Suprapubic skin (tissue), 4 donors: ENCODE measurements around the gene PRAME. TPM values are rescaled to one million over a fixed set of nuclear protein-coding genes. Genes with fewer than 3 reads are reported as not detected.

ENCODE experiments used
- DNase-seq, 2 donors: peaks; one replicate each; pipeline ENCODE4 v3.0.0-alpha.2; 2019; ENCODE audit warnings: low spot score in 2 of 2
- H3K27ac ChIP-seq: fragments of 200-600 bp; sonication (generic); one replicate; pipeline ENCODE4 v1.5.1; 2019
- H3K27me3 ChIP-seq: fragments of 200-600 bp; sonication (generic); one replicate; pipeline ENCODE4 v1.5.1; 2019
- H3K36me3 ChIP-seq: fragments of 200-600 bp; sonication (generic); one replicate; pipeline ENCODE4 v1.5.1; 2019
- H3K4me1 ChIP-seq: fragments of 200-600 bp; sonication (generic); one replicate; pipeline ENCODE4 v1.5.1; 2019
- H3K4me3 ChIP-seq: fragments of 200-600 bp; sonication (generic); one replicate; pipeline ENCODE4 v1.5.1; 2019; ENCODE audit warnings: mild to moderate bottlenecking
- H3K9me3 ChIP-seq: fragments of 200-600 bp; sonication (generic); one replicate; pipeline ENCODE4 v1.5.1; 2019
- EP300 ChIP-seq: sonication (generic); formaldehyde crosslinking; IDR thresholded peaks from one replicate; pipeline ENCODE4 v1.6.1; 2017; ENCODE audit warnings: antibody characterized with exemption
- POLR2A ChIP-seq, 2 donors: fragments of 450-650 bp; IDR thresholded peaks; one replicate each; pipeline ENCODE4 v1.6.1; 2017; ENCODE audit warnings: antibody characterized with exemption in 2 of 2, mild to moderate bottlenecking in 2 of 2, moderate library complexity in 2 of 2
- POLR2AphosphoS5 ChIP-seq, 3 donors: sonication (generic); formaldehyde crosslinking; IDR thresholded peaks; one replicate each; pipeline ENCODE4 v1.6.1; 2017; ENCODE audit warnings: antibody characterized with exemption in 3 of 3
- WGBS: methylation state at CpG from one replicate; pipeline ENCODE4 v1.1.5; 2018; 5-methylcytosine and 5-hydroxymethylcytosine counted together
- total RNA-seq, 4 donors: library from RNA; depleted of rRNA; stranded (reverse); fragments of >200 nt; gene quantifications; one replicate each; pipeline ENCODE4 v1.1.0, GENCODE V29; 2016
- TF ChIP-seq, protein P1 (sequence below), 2 donors: fragments of 200-600 bp in 1 of 2; fragments of 450-650 bp in 1 of 2; sonication (generic) in 1 of 2; IDR thresholded peaks; one replicate each; pipeline ENCODE4 v1.5.1; 2016 to 2019; ENCODE audit warnings: antibody characterized with exemption in 2 of 2, mild to moderate bottlenecking in 1 of 2, moderate library complexity in 1 of 2

Gene PRAME
- total RNA-seq, 4 donors from 2014 or later: not detected

GRCh38 chr22:22576989-22577427 is 17.9 kb upstream of the PRAME start:
- no peak for DNase-seq
- WGBS: 68% methylated on average over 5 of the region's 5 CpGs
- Histone ChIP-seq H3K4me1 (no peaks in the 10 kb centered on the region), H3K27ac (no peak overlapping the region), H3K27me3 (peaks cover 17% of the 10 kb centered on the region), H3K36me3 (no peaks in the 10 kb centered on the region), H3K4me3 (no peak overlapping the region), H3K9me3 (no peaks in the 10 kb centered on the region)
- TF ChIP-seq, protein P1, sequence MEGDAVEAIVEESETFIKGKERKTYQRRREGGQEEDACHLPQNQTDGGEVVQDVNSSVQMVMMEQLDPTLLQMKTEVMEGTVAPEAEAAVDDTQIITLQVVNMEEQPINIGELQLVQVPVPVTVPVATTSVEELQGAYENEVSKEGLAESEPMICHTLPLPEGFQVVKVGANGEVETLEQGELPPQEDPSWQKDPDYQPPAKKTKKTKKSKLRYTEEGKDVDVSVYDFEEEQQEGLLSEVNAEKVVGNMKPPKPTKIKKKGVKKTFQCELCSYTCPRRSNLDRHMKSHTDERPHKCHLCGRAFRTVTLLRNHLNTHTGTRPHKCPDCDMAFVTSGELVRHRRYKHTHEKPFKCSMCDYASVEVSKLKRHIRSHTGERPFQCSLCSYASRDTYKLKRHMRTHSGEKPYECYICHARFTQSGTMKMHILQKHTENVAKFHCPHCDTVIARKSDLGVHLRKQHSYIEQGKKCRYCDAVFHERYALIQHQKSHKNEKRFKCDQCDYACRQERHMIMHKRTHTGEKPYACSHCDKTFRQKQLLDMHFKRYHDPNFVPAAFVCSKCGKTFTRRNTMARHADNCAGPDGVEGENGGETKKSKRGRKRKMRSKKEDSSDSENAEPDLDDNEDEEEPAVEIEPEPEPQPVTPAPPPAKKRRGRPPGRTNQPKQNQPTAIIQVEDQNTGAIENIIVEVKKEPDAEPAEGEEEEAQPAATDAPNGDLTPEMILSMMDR (IDR thresholded peaks at IDR 0.05): no peak
- TF ChIP-seq EP300: no peak

DNA sequence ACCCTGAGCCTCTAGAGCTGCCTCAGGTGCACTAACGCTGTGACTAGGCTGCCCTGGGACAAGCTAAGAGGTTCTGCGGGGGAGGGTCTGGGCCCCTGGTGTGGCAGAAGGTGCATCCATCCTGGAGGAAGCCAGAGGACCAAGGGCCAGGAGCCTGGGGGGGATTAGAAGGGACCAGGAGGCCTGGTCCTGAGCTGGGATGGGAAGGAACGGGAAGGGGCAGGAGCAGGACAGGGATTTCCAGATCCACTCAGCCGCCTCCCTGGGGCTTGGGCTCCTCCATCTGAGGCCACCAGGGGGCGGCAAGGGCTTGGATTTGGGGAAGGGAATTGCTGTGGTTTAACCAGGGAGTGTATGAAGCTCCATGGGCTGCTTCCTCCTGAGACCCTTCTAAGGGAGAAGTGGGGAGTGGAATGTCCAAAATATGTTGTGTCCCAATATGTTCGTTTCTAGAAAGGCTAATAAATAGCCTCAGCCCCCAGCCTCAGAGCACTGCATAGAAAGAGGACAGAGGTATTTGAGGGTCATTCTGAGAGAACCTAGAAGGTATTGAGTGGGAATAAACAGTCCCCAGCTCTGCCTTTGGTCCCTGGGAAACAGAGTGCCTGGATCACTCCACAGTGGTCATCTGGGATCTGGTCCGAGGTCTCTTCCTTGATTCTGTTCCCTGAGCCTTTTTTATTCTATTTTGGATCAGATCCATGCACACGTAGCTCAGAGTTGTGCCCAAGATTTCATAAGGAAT is 17.4 kb upstream of the PRAME start:
- no peak for DNase-seq

DNA sequence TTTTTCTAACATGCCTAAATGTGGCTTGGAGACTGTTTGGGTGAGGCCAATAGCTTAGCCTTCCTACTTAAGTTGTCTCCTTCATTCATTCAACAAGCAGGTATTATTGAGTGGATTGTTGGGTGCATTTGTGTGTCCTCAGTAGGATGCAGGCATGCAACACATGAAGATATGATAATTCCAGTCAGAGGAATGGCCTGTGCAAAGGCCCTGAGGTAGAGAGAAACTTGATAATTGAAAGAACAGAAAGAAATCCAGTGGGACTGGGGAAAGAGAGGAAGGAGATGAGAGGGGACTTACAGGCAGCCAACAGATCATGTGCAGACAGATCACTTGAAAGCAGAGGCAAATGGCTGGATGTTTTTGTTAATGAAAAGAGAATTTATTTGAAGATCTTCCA is 15.3 kb upstream of the PRAME start:
- no peak for DNase-seq
- no peaks in the 10 kb centered on the region for H3K9me3 ChIP-seq
- no peak overlapping the region for H3K27ac ChIP-seq
- H3K4me3 ChIP-seq: no peak overlapping the region
- peaks cover 26% of the 10 kb centered on the region for H3K27me3 ChIP-seq
- H3K36me3 ChIP-seq: no peaks in the 10 kb centered on the region
- no peaks in the 10 kb centered on the region for H3K4me1 ChIP-seq
- TF ChIP-seq EP300 (no peak), POLR2A (IDR thresholded peaks at IDR 0.05) (no peak), POLR2AphosphoS5 (IDR thresholded peaks at IDR 0.05) (no peak)
- TF ChIP-seq, protein P1 (IDR thresholded peaks at IDR 0.05): no peak

More for the DNA sequence above, 17.4 kb upstream of the PRAME start:
- Histone ChIP-seq H3K4me1 (no peaks in the 10 kb centered on the region), H3K27me3 (peaks cover 18% of the 10 kb centered on the region), H3K27ac (no peak overlapping the region), H3K36me3 (no peaks in the 10 kb centered on the region), H3K4me3 (no peak overlapping the region), H3K9me3 (no peaks in the 10 kb centered on the region)
- no peak for TF ChIP-seq POLR2AphosphoS5 (IDR thresholded peaks at IDR 0.05)
- TF ChIP-seq, protein P1 (IDR thresholded peaks at IDR 0.05): peak in 1 of 2 donors; percentile 74
- WGBS: 38% methylated on average over 8 of the region's 8 CpGs

GRCh38 chr22:22573047-22573889 is 14.2 kb upstream of the PRAME start:
- 59% methylated on average over 8 of the region's 8 CpGs for WGBS
- DNase-seq: no peak
- peaks cover 32% of the 10 kb centered on the region for H3K27me3 ChIP-seq
- H3K27ac ChIP-seq: no peak overlapping the region
- H3K9me3 ChIP-seq: no peaks in the 10 kb centered on the region
- H3K4me1 ChIP-seq: no peaks in the 10 kb centered on the region
- no peak overlapping the region for H3K4me3 ChIP-seq
- TF ChIP-seq EP300 (no peak), POLR2AphosphoS5 (IDR thresholded peaks at IDR 0.05) (no peak), POLR2A (IDR thresholded peaks at IDR 0.05) (no peak)
- TF ChIP-seq, protein P1 (IDR thresholded peaks at IDR 0.05): no peak
- no peaks in the 10 kb centered on the region for H3K36me3 ChIP-seq

DNA sequence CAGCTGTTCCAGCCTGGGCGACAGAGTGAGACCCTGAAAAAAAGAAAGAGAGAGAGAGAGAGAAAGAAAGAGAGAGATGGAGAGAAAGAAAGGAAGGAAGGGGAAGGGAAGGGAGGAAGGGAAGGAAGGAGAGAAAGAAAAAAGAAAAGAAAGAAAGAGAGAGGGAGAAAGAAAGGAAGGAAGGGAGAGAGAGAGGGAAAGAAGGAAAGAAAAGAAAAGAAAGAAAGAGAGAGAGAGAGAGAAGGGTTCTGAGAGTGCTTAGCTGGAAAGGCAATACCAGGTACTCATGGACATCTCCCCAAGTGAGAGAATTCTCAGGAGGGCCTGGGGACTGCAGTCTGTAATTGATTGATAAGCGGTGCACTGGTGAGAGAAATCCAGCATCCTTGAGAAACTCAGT is 12.8 kb upstream of the PRAME start:
- no peaks in the 10 kb centered on the region for H3K9me3 ChIP-seq
- 90% methylated on average over 2 of the region's 2 CpGs for WGBS
- TF ChIP-seq POLR2AphosphoS5 (IDR thresholded peaks at IDR 0.05): no peak
- no peak for TF ChIP-seq POLR2A (IDR thresholded peaks at IDR 0.05)
- TF ChIP-seq EP300: no peak
- TF ChIP-seq, protein P1 (IDR thresholded peaks at IDR 0.05): no peak
- H3K36me3 ChIP-seq: no peaks in the 10 kb centered on the region
- no peak overlapping the region for H3K4me3 ChIP-seq
- H3K27ac ChIP-seq: no peak overlapping the region
- no peaks in the 10 kb centered on the region for H3K4me1 ChIP-seq
- peaks cover 28% of the 10 kb centered on the region for H3K27me3 ChIP-seq
- no peak for DNase-seq
